A549 (cell line): ENCODE measurements around the gene TYW5. TPM values are rescaled to one million over a fixed set of nuclear protein-coding genes. Genes with fewer than 3 reads are reported as not detected.
A peak's percentile ranks its signal among the peaks of the same experiment; 100 is the strongest.

Experiments used
- ATAC-seq, 2 experiments: fragments of 200-7000 bp in 1 of 2; fragments of >200 bp in 1 of 2; cut with Nextera tagmentation in 1 of 2; cut with Tn5 transposase in 1 of 2; 3 replicates each; pipeline versions ENCODE4 v1.8.0 to v1.9.1; 2018 to 2020; ENCODE audit warnings: mild to moderate bottlenecking in 1 of 2, moderate library complexity in 1 of 2
- CTCF ChIA-PET: fragments of 300-600 bp; sonication (Branson Sonifier 250); formaldehyde crosslinking; extraction: SDS; loops from one replicate; lab custom pipeline; 2021; ENCODE audit warnings: antibody characterized with exemption, inconsistent platforms; lab: Yijun Ruan, JAX
- POLR2A ChIA-PET: fragments of 350-600 bp; formaldehyde crosslinking; extraction: SDS; loops from one replicate; lab custom pipeline; 2021; ENCODE audit warnings: antibody characterized with exemption, inconsistent platforms; lab: Yijun Ruan, JAX
- DNase-seq, 2 experiments: peaks; one replicate each; pipeline versions ENCODE4 v3.0.0 to v3.0.0-alpha.2; 2011 to 2016; ENCODE audit warnings: low read depth in 1 of 2, low spot score in 1 of 2
- FAIRE-seq: peaks from 2 replicates; lab custom pipeline; 2011; peaks lifted over from hg19 to GRCh38; lab: Jason Lieb, UNC
- H3K27ac ChIP-seq, 2 experiments: fragments of >200 bp; sonication (Bioruptor Twin); formaldehyde crosslinking; 3 replicates each; pipeline ENCODE4 v1.5.1; 2016 to 2017
- H3K4me1 ChIP-seq: fragments of >200 bp; sonication (Bioruptor Twin); formaldehyde crosslinking; 3 replicates; pipeline ENCODE4 v1.6.1; 2016
- H3K4me2 ChIP-seq: fragments of >200 bp; sonication (Bioruptor Twin); formaldehyde crosslinking; 3 replicates; pipeline ENCODE4 v1.6.1; 2016
- H3K4me3 ChIP-seq: fragments of >200 bp; sonication (Bioruptor Twin); formaldehyde crosslinking; 3 replicates; pipeline ENCODE4 v1.5.1; 2016
- H3K9me3 ChIP-seq: fragments of >200 bp; sonication (Bioruptor Twin); formaldehyde crosslinking; 3 replicates; pipeline ENCODE4 v1.6.1; 2016
- CBX2 ChIP-seq: fragments of 200-600 bp; sonication (generic); IDR thresholded peaks from 2 replicates; pipeline ENCODE4 v1.6.1; 2016; ENCODE audit warnings: low read depth, mild to moderate bottlenecking, borderline replicate concordance
- CBX8 ChIP-seq: fragments of 200-600 bp; sonication (generic); IDR thresholded peaks from 2 replicates; pipeline ENCODE4 v1.6.1; 2016
- EHF ChIP-seq: fragments of 250-450 bp; sonication (Bioruptor Pico); IDR thresholded peaks from 2 replicates; pipeline ENCODE4 v1.5.0; 2020; ENCODE audit warnings: mild to moderate bottlenecking
- EHMT2 ChIP-seq: fragments of 200-600 bp; sonication (generic); IDR thresholded peaks from 2 replicates; pipeline ENCODE4 v1.6.1; 2016; ENCODE audit warnings: antibody characterized with exemption, low read depth, mild to moderate bottlenecking, moderate library complexity
- FOSL2 ChIP-seq, 2 experiments: fragments of 450-650 bp in 1 of 2; fragments of >200 bp in 1 of 2; sonication (Bioruptor Twin) in 1 of 2; formaldehyde crosslinking; IDR thresholded peaks; 2 replicates each; pipeline versions ENCODE4 v1.5.0 to v1.6.1; 2016 to 2020; ENCODE audit warnings: mild to moderate bottlenecking in 1 of 2, moderate library complexity in 1 of 2
- FOXS1 ChIP-seq: fragments of 250-450 bp; sonication (Bioruptor Pico); IDR thresholded peaks from 2 replicates; pipeline ENCODE4 v1.5.0; 2020; ENCODE audit warnings: mild to moderate bottlenecking, moderate library complexity
- HOXB5 ChIP-seq: fragments of 250-450 bp; sonication (Bioruptor Pico); IDR thresholded peaks from 2 replicates; pipeline ENCODE4 v1.5.0; 2020; ENCODE audit warnings: mild to moderate bottlenecking, moderate library complexity
- KDM1A ChIP-seq: fragments of 200-600 bp; sonication (generic); IDR thresholded peaks from 2 replicates; pipeline ENCODE4 v1.6.1; 2016; ENCODE audit warnings: low read depth, mild to moderate bottlenecking
- PHF8 ChIP-seq: fragments of 200-600 bp; sonication (generic); IDR thresholded peaks from 2 replicates; pipeline ENCODE4 v1.6.1; 2016; ENCODE audit warnings: low read depth, mild to moderate bottlenecking, antibody characterized with exemption, moderate library complexity, borderline replicate concordance
- POLR2AphosphoS2 ChIP-seq: conservative IDR thresholded peaks from 2 replicates; pipeline ENCODE4 v1.6.1; 2012; ENCODE audit warnings: low read length, improper control_type of control experiment, inconsistent platforms
- SREBF2 ChIP-seq: fragments of 450-650 bp; IDR thresholded peaks from 2 replicates; pipeline ENCODE4 v1.6.1; 2014; ENCODE audit warnings: mild to moderate bottlenecking, moderate library complexity
- TFCP2L1 ChIP-seq: fragments of 250-450 bp; sonication (Bioruptor Pico); IDR thresholded peaks from 2 replicates; pipeline ENCODE4 v1.5.0; 2021; ENCODE audit warnings: mild to moderate bottlenecking
- TP53 ChIP-seq: fragments of 250-450 bp; sonication (Bioruptor Pico); IDR thresholded peaks from 2 replicates; pipeline ENCODE4 v1.5.0; 2021; ENCODE audit warnings: mild to moderate bottlenecking, moderate library complexity
- ZFP36 ChIP-seq: fragments of 450-650 bp; IDR thresholded peaks from 2 replicates; pipeline ENCODE4 v1.6.1; 2014; ENCODE audit warnings: borderline replicate concordance; ENCODE audit not compliant: partially characterized antibody
- ZNF302 ChIP-seq: fragments of 250-450 bp; sonication (Bioruptor Pico); IDR thresholded peaks from 2 replicates; pipeline ENCODE4 v1.9.0; 2021; ENCODE audit warnings: inconsistent platforms, mild to moderate bottlenecking, moderate library complexity
- WGBS: methylation state at CpG from one replicate; pipeline ENCODE4 v1.1.6; 2017; ENCODE audit errors: missing lambda C conversion rate; 5-methylcytosine and 5-hydroxymethylcytosine counted together
- polyA plus RNA-seq, 4 experiments: library from polyadenylated mRNA; depleted of rRNA in 3 of 4; stranded (reverse); fragments of >200 nt; fragmentation: RNase III in 1 of 4; extraction: RNeasy Plus Mini Kit Qiagen cat#74134 plus additional on column Dnase treatment in 1 of 4; gene quantifications; 2 replicates in 3 of 4; 3 replicates in 1 of 4; pipeline ENCODE4 v1.2.3, GENCODE V29; 2011 to 2017
- TF ChIP-seq, protein P1 (sequence below): IDR thresholded peaks from 2 replicates; pipeline ENCODE4 v1.6.1; 2012; ENCODE audit warnings: low read depth, borderline replicate concordance
- TF ChIP-seq, protein P2 (sequence below): IDR thresholded peaks from 2 replicates; pipeline ENCODE4 v1.6.1; 2012
- TF ChIP-seq, protein P3 (sequence below): fragments of >200 bp; sonication (Bioruptor Twin); formaldehyde crosslinking; IDR thresholded peaks from 2 replicates; pipeline ENCODE4 v1.6.1; 2016
- TF ChIP-seq, protein P4 (sequence below): fragments of 200-600 bp; sonication (generic); IDR thresholded peaks from 2 replicates; pipeline ENCODE4 v1.6.1; 2016; ENCODE audit warnings: antibody characterized with exemption, mild to moderate bottlenecking, moderate library complexity

Gene TYW5
- polyA plus RNA-seq, 2 of the 4 experiments (the other 2 are of a cell fraction): 7.8 to 15.2 TPM

DNA sequence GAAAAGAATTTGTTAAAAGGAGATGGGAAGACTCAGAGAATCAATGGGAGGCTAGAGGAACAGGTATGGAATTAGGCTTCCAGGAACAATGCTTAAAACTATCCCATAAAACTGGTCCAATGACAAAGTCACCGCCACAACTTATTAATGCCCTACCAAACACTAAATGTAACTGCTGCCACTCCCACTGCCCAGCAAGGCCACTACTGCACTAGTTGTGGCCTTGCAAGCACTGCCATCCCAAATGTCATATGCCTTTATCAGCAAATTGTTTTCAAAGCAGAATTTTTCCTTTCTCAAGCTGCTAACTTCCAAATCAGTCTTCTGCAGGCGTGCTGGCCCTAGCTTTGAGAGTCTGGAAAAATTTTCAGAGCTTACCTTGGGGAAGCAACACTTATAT is 58.7 kb downstream of the TYW5 start:
- POLR2A ChIA-PET: no interaction called here
- no peaks in the 10 kb centered on the region for H3K9me3 ChIP-seq
- no peak for DNase-seq
- H3K27ac ChIP-seq: no peak overlapping the region
- WGBS: 54% methylated on average over 2 of the region's 2 CpGs
- TF ChIP-seq, protein P1, sequence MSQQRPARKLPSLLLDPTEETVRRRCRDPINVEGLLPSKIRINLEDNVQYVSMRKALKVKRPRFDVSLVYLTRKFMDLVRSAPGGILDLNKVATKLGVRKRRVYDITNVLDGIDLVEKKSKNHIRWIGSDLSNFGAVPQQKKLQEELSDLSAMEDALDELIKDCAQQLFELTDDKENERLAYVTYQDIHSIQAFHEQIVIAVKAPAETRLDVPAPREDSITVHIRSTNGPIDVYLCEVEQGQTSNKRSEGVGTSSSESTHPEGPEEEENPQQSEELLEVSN: no peak
- TF ChIP-seq CBX2 (no peak), PHF8 (no peak), FOSL2 (IDR thresholded peaks at IDR 0.05) (no peak), FOSL2 (CRISPR knock-in tag; IDR thresholded peaks at IDR 0.05) (no peak)
- TF ChIP-seq, protein P2, sequence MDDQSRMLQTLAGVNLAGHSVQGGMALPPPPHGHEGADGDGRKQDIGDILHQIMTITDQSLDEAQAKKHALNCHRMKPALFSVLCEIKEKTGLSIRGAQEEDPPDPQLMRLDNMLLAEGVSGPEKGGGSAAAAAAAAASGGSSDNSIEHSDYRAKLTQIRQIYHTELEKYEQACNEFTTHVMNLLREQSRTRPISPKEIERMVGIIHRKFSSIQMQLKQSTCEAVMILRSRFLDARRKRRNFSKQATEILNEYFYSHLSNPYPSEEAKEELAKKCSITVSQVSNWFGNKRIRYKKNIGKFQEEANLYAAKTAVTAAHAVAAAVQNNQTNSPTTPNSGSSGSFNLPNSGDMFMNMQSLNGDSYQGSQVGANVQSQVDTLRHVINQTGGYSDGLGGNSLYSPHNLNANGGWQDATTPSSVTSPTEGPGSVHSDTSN: no peak
- TF ChIP-seq, all 56 proteins: peak for 0
- no peak overlapping the region for H3K4me2 ChIP-seq
- FAIRE-seq (no peak), ATAC-seq (no peak)
- no peaks in the 10 kb centered on the region for H3K4me1 ChIP-seq
- CTCF ChIA-PET: interaction anchor here (0.7 to 1.0 kb wide), 2 partner anchors 9 to 64 kb away, joined by 3 read pairs; no protein-coding TSS in a partner anchor
- no peak overlapping the region for H3K4me3 ChIP-seq

DNA sequence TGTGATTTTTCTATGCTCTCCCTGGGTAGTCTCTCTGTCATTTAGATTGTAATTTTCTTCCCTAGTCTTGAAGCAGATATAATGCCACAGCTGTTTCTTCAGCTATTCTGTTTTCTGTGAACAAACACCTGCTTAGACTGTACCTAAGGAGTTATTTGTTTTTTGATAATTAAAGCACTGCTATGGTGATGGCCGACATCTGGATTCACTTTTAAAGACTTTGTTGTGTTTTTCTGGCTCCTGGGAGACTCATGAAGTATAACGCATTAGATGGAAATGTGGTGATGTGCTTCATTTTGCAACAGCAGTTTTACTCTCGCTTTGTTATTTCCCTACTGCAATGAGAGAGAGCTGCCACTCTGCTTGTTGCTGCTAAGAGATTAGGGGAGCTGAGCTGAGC is 59.9 kb downstream of the TYW5 start:
- Histone ChIP-seq H3K4me1 (no peaks in the 10 kb centered on the region), H3K4me2 (no peak overlapping the region), H3K4me3 (no peak overlapping the region), H3K9me3 (no peaks in the 10 kb centered on the region), H3K27ac (no peak overlapping the region)
- TF ChIP-seq FOXS1 (CRISPR knock-in tag) (no peak), TFCP2L1 (no peak), TP53 (CRISPR knock-in tag) (no peak), POLR2AphosphoS2 (no peak), KDM1A (no peak)
- TF ChIP-seq, protein P3, sequence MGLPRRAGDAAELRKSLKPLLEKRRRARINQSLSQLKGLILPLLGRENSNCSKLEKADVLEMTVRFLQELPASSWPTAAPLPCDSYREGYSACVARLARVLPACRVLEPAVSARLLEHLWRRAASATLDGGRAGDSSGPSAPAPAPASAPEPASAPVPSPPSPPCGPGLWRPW: no peak
- ATAC-seq (no peak), DNase-seq (no peak), FAIRE-seq (no peak)
- ChIA-PET POLR2A (no interaction called here), CTCF (no interaction called here)
- WGBS: 60% methylated on average over 3 of the region's 3 CpGs

DNA sequence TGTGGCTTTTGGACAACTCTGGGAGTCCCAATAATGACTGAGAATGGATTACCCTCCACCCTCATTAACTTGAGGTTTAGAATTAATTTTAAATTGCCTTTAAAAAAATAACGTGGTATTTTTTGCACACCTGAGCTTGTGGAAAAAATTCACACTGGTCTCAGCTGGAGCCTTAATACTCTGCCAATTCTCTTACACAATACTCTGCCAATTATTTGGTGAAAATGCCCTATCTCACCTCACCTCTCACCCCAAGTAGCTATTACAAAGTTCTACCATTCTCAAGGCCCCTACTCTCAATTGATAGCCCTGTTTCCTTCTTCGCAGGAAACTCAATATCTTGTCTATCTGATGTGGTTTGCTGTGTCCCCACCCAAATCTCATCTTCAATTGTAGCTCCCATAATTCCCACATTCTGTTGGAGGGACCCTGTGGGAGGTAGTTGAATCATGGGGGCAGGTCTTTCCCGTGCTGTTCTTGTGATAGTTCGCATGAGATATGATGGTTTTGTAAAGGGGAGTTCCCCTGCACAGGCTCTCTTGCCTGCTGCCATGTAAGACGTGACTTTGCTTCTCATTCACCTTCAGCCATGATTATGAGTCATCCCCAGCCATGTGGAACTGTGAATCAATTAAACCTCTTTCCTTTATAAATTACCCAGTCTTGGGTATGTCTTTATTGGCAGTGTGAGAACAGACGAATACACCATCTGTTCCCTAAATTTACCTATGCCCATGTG is 71.6 kb downstream of the TYW5 start:
- TF ChIP-seq TP53 (CRISPR knock-in tag) (no peak), ZNF302 (CRISPR knock-in tag) (no peak), FOSL2 (IDR thresholded peaks at IDR 0.05) (no peak), FOSL2 (CRISPR knock-in tag; IDR thresholded peaks at IDR 0.05) (peak; percentile 22; the same call in 1 of the 2 replicates), EHMT2 (no peak), CBX8 (no peak), SREBF2 (no peak), EHF (no peak), HOXB5 (CRISPR knock-in tag) (no peak), ZFP36 (peak; percentile 44)
- TF ChIP-seq, protein P4, sequence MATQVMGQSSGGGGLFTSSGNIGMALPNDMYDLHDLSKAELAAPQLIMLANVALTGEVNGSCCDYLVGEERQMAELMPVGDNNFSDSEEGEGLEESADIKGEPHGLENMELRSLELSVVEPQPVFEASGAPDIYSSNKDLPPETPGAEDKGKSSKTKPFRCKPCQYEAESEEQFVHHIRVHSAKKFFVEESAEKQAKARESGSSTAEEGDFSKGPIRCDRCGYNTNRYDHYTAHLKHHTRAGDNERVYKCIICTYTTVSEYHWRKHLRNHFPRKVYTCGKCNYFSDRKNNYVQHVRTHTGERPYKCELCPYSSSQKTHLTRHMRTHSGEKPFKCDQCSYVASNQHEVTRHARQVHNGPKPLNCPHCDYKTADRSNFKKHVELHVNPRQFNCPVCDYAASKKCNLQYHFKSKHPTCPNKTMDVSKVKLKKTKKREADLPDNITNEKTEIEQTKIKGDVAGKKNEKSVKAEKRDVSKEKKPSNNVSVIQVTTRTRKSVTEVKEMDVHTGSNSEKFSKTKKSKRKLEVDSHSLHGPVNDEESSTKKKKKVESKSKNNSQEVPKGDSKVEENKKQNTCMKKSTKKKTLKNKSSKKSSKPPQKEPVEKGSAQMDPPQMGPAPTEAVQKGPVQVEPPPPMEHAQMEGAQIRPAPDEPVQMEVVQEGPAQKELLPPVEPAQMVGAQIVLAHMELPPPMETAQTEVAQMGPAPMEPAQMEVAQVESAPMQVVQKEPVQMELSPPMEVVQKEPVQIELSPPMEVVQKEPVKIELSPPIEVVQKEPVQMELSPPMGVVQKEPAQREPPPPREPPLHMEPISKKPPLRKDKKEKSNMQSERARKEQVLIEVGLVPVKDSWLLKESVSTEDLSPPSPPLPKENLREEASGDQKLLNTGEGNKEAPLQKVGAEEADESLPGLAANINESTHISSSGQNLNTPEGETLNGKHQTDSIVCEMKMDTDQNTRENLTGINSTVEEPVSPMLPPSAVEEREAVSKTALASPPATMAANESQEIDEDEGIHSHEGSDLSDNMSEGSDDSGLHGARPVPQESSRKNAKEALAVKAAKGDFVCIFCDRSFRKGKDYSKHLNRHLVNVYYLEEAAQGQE: no peak
- TF ChIP-seq, protein P1: no peak
- Histone ChIP-seq H3K9me3 (peaks cover 8% of the 10 kb centered on the region; the same call in 1 of the 3 replicates), H3K4me1 (no peaks in the 10 kb centered on the region), H3K27ac (no peak overlapping the region), H3K4me3 (no peak overlapping the region), H3K4me2 (no peak overlapping the region)
- FAIRE-seq (no peak), DNase-seq (no peak), ATAC-seq (no peak)
- POLR2A ChIA-PET: no interaction called here
- CTCF ChIA-PET: interaction anchor here (1.1 kb wide), 1 partner anchor 28 kb away, joined by 3 read pairs; no protein-coding TSS in a partner anchor
- 38% methylated on average over 6 of the region's 6 CpGs for WGBS
